H1 (cell line): ENCODE measurements around the gene COX7B2. TPM values are rescaled to one million over a fixed set of nuclear protein-coding genes. Genes with fewer than 3 reads are reported as not detected.

ENCODE experiments used
- CTCF ChIA-PET: fragments of 300-600 bp; sonication (Branson Sonifier 250); formaldehyde crosslinking; loops from one replicate; lab custom pipeline; 2021; ENCODE audit not compliant: partially characterized antibody; lab: Charles Lee
- POLR2A ChIA-PET: fragments of 300-600 bp; sonication (Branson Sonifier 250); formaldehyde crosslinking; loops from one replicate; lab custom pipeline; 2021; ENCODE audit warnings: inconsistent platforms; ENCODE audit not compliant: partially characterized antibody; lab: Charles Lee
- DNase-seq, 2 experiments: peaks; one replicate each; pipeline versions ENCODE4 v3.0.0 to v3.0.0-alpha.2; 2010 to 2022; ENCODE audit warnings: low spot score in 2 of 2, low read depth in 1 of 2, mixed read lengths in 1 of 2
- FAIRE-seq: peaks from 2 replicates; lab custom pipeline; 2011; peaks lifted over from hg19 to GRCh38; lab: Jason Lieb, UNC
- H2AFZ ChIP-seq: 2 replicates; pipeline ENCODE4 v1.8.1; 2012; ENCODE audit warnings: low read length, inconsistent platforms
- H2AK5ac ChIP-seq: 2 replicates; pipeline ENCODE4 v1.6.1; 2013; ENCODE audit warnings: low read depth, low read length
- H2BK120ac ChIP-seq: replicated peaks from 2 replicates; pipeline ENCODE3; 2013; ENCODE audit warnings: low read depth, low read length, inconsistent platforms
- H2BK12ac ChIP-seq: 2 replicates; pipeline ENCODE4 v1.6.1; 2013; ENCODE audit warnings: low read depth, low read length
- H2BK15ac ChIP-seq: 2 replicates; pipeline ENCODE4 v1.6.1; 2013; ENCODE audit warnings: low read length
- H2BK20ac ChIP-seq: 2 replicates; pipeline ENCODE4 v1.6.1; 2013; ENCODE audit warnings: low read length
- H2BK5ac ChIP-seq: 2 replicates; pipeline ENCODE4 v1.6.1; 2013; ENCODE audit warnings: low read depth, low read length
- H3K14ac ChIP-seq: 2 replicates; pipeline ENCODE4 v1.6.1; 2013; ENCODE audit warnings: inconsistent platforms; ENCODE audit not compliant: insufficient read length
- H3K18ac ChIP-seq: 2 replicates; pipeline ENCODE4 v1.6.1; 2013; ENCODE audit warnings: low read length; ENCODE audit errors: extremely low read depth
- H3K23ac ChIP-seq: 2 replicates; pipeline ENCODE4 v1.6.1; 2013; ENCODE audit warnings: inconsistent platforms; ENCODE audit not compliant: insufficient read length
- H3K23me2 ChIP-seq: 2 replicates; pipeline ENCODE4 v1.6.1; 2013; ENCODE audit warnings: low read depth, low read length
- H3K27ac ChIP-seq: 2 replicates; pipeline ENCODE4 v1.6.1; 2011; ENCODE audit warnings: low read depth, low read length, inconsistent platforms
- H3K27me3 ChIP-seq, 4 experiments: replicated peaks in 1 of 4; 1 replicate in 1 of 4; 2 replicates in 3 of 4; pipeline versions ENCODE4 v1.6.1 to v1.8.1; 2011 to 2013; ENCODE audit warnings: low read length in 3 of 4, mild to moderate bottlenecking in 3 of 4, inconsistent platforms in 2 of 4, mixed read lengths in 2 of 4, moderate library complexity in 1 of 4; ENCODE audit not compliant: control insufficient read depth in 3 of 4, insufficient read depth in 3 of 4; ENCODE audit errors: extremely low read depth in 1 of 4
- H3K36me3 ChIP-seq, 4 experiments: 2 replicates each; pipeline versions ENCODE4 v1.6.1 to v1.8.1; 2011 to 2013; ENCODE audit warnings: mild to moderate bottlenecking in 4 of 4, low read length in 3 of 4, moderate library complexity in 2 of 4, control low read depth in 1 of 4, inconsistent platforms in 1 of 4; ENCODE audit not compliant: insufficient read depth in 4 of 4, control insufficient read depth in 2 of 4
- H3K4ac ChIP-seq: replicated peaks from 2 replicates; pipeline ENCODE3; 2013; ENCODE audit warnings: low read length, low read depth, mixed read lengths, inconsistent platforms; ENCODE audit not compliant: insufficient read length
- H3K4me1 ChIP-seq, 4 experiments: replicated peaks in 1 of 4; 1 replicate in 1 of 4; 2 replicates in 3 of 4; pipeline versions ENCODE4 v1.6.1 to v1.8.1; 2011 to 2013; ENCODE audit warnings: low read length in 3 of 4, inconsistent platforms in 2 of 4, mixed read lengths in 1 of 4; ENCODE audit not compliant: insufficient read depth in 4 of 4, control insufficient read depth in 3 of 4
- H3K4me2 ChIP-seq, 2 experiments: 2 replicates each; pipeline versions ENCODE4 v1.6.1 to v1.8.1; 2011 to 2013; ENCODE audit warnings: low read depth in 2 of 2, low read length in 2 of 2, control low read depth in 1 of 2, inconsistent platforms in 1 of 2, mild to moderate bottlenecking in 1 of 2; ENCODE audit not compliant: insufficient read depth in 1 of 2
- H3K4me3 ChIP-seq, 4 experiments: fragments of 200-600, 300-600 bp in 1 of 4; sonication (generic), shearing (Covaris generic), sonication (Bioruptor Twin) in 1 of 4; 2 replicates each; pipeline versions ENCODE4 v1.5.1 to v1.8.1; 2011 to 2016; ENCODE audit warnings: low read length in 4 of 4, low read depth in 3 of 4, control low read depth in 2 of 4, inconsistent platforms in 2 of 4, mild to moderate bottlenecking in 2 of 4, mixed read lengths in 1 of 4, moderate library complexity in 1 of 4; ENCODE audit not compliant: insufficient read depth in 2 of 4; ENCODE audit errors: extremely low read depth in 1 of 4
- H3K56ac ChIP-seq: replicated peaks from 2 replicates; pipeline ENCODE3; 2013; ENCODE audit warnings: low read depth, mild to moderate bottlenecking, mixed read lengths, low read length, inconsistent platforms; ENCODE audit not compliant: insufficient read length
- H3K79me1 ChIP-seq: 2 replicates; pipeline ENCODE4 v1.6.1; 2013; ENCODE audit warnings: low read depth, low read length, control low read depth
- H3K79me2 ChIP-seq, 2 experiments: 2 replicates each; pipeline versions ENCODE4 v1.6.1 to v1.8.1; 2012 to 2013; ENCODE audit warnings: low read length in 2 of 2, mild to moderate bottlenecking in 2 of 2, inconsistent platforms in 1 of 2; ENCODE audit not compliant: insufficient read depth in 2 of 2, control insufficient read depth in 1 of 2
- H3K9ac ChIP-seq, 4 experiments: replicated peaks in 1 of 4; 1 replicate in 1 of 4; 2 replicates in 3 of 4; pipeline versions ENCODE4 v1.6.1 to v1.8.1; 2011 to 2013; ENCODE audit warnings: low read depth in 3 of 4, low read length in 3 of 4, control low read depth in 2 of 4, mild to moderate bottlenecking in 2 of 4, moderate library complexity in 2 of 4, inconsistent platforms in 1 of 4; ENCODE audit errors: extremely low read depth in 1 of 4
- H3K9me3 ChIP-seq, 2 experiments: 2 replicates each; pipeline versions ENCODE4 v1.6.1 to v1.8.1; 2012 to 2013; ENCODE audit warnings: mild to moderate bottlenecking in 2 of 2, moderate library complexity in 2 of 2, control low read depth in 1 of 2, inconsistent platforms in 1 of 2, low read depth in 1 of 2, low read length in 1 of 2, mixed read lengths in 1 of 2; ENCODE audit not compliant: insufficient read depth in 2 of 2
- H4K20me1 ChIP-seq, 2 experiments: replicated peaks in 1 of 2; 2 replicates each; pipeline versions ENCODE3 to v1.8.1; 2011 to 2013; ENCODE audit warnings: inconsistent platforms in 2 of 2, low read length in 2 of 2, mild to moderate bottlenecking in 1 of 2; ENCODE audit not compliant: insufficient read depth in 2 of 2, control insufficient read depth in 1 of 2
- H4K5ac ChIP-seq: 2 replicates; pipeline ENCODE4 v1.6.1; 2013; ENCODE audit warnings: low read length, low read depth, mixed read lengths, inconsistent platforms; ENCODE audit not compliant: insufficient read length
- H4K8ac ChIP-seq: 2 replicates; pipeline ENCODE4 v1.8.0; 2013; ENCODE audit warnings: mild to moderate bottlenecking, moderate library complexity, low read length, inconsistent platforms; ENCODE audit not compliant: insufficient read depth; ENCODE audit errors: extremely low read depth
- H4K91ac ChIP-seq: replicated peaks from 2 replicates; pipeline ENCODE3; 2013; ENCODE audit warnings: low read length, mixed read lengths, inconsistent platforms; ENCODE audit not compliant: insufficient read length
- ATF3 ChIP-seq: IDR thresholded peaks from 2 replicates; pipeline ENCODE4 v1.6.1; 2011; ENCODE audit warnings: low read depth, mild to moderate bottlenecking, low read length; ENCODE audit not compliant: insufficient read depth
- BACH1 ChIP-seq: IDR thresholded peaks from 2 replicates; pipeline ENCODE4 v1.6.1; 2012; ENCODE audit warnings: low read length, improper control_type of control experiment
- BRCA1 ChIP-seq: IDR thresholded peaks from 2 replicates; pipeline ENCODE4 v1.6.1; 2012; ENCODE audit warnings: low read depth, low read length, improper control_type of control experiment
- CHD1 ChIP-seq: IDR thresholded peaks from 2 replicates; pipeline ENCODE4 v1.6.1; 2012; ENCODE audit warnings: low read depth, low read length, improper control_type of control experiment
- EGR1 ChIP-seq: IDR thresholded peaks from 2 replicates; pipeline ENCODE4 v1.6.1; 2011; ENCODE audit warnings: low read depth, low read length, borderline replicate concordance
- EZH2 ChIP-seq: fragments of 200-600 bp; sonication (generic); IDR thresholded peaks from 2 replicates; pipeline ENCODE4 v1.7.1; 2012; ENCODE audit warnings: low read depth, mild to moderate bottlenecking, moderate library complexity, low read length, inconsistent platforms; ENCODE audit not compliant: severe bottlenecking
- MAFK ChIP-seq: IDR thresholded peaks from 2 replicates; pipeline ENCODE4 v1.6.1; 2012; ENCODE audit warnings: low read depth, mild to moderate bottlenecking, improper control_type of control experiment, low read length
- RAD21 ChIP-seq, 2 experiments: IDR thresholded peaks in 1 of 2; conservative IDR thresholded peaks in 1 of 2; 2 replicates each; pipeline ENCODE4 v1.6.1; 2011; ENCODE audit warnings: low read depth in 2 of 2, low read length in 2 of 2, improper control_type of control experiment in 1 of 2, inconsistent platforms in 1 of 2, mild to moderate bottlenecking in 1 of 2, moderate library complexity in 1 of 2
- SP1 ChIP-seq: IDR thresholded peaks from 2 replicates; pipeline ENCODE4 v1.6.1; 2011; ENCODE audit warnings: low read depth, low read length
- SRF ChIP-seq: IDR thresholded peaks from 2 replicates; pipeline ENCODE4 v1.6.1; 2011; ENCODE audit warnings: mild to moderate bottlenecking, low read depth, low read length, moderate library complexity
- TBP ChIP-seq: IDR thresholded peaks from 2 replicates; pipeline ENCODE4 v1.6.1; 2011; ENCODE audit warnings: low read depth, low read length, improper control_type of control experiment
- WGBS, 2 experiments: shearing (Covaris generic) in 1 of 2; methylation state at CpG; one replicate each; pipeline versions ENCODE4 v1.1.6 to v1.1.7; 2013 to 2015; ENCODE audit warnings: low lambda C conversion rate in 2 of 2, mixed read lengths in 2 of 2, inconsistent platforms in 1 of 2, low coverage in 1 of 2, missing lambda C conversion rate in 1 of 2; ENCODE audit not compliant: insufficient replicate concordance in 2 of 2, insufficient coverage in 1 of 2, insufficient read length in 1 of 2; ENCODE audit errors: extremely low coverage in 1 of 2, missing lambda C conversion rate in 1 of 2; 5-methylcytosine and 5-hydroxymethylcytosine counted together
- polyA plus RNA-seq, 7 experiments: library from polyadenylated mRNA; depleted of rRNA in 3 of 7; stranded (reverse) in 5 of 7; unstranded in 2 of 7; fragments of >200 nt in 5 of 7; fragments of 200-250 nt in 2 of 7; gene quantifications; 1 replicate in 5 of 7; 2 replicates in 1 of 7; 4 replicates in 1 of 7; pipeline versions ENCODE4 v1.2.1 to v1.2.3, GENCODE V29; 2011 to 2013; ENCODE audit warnings: missing spikeins in 2 of 7, mixed read lengths in 2 of 7
- total RNA-seq: library from RNA; stranded (reverse); fragmentation: NEBNext Ultra II Directional; extraction: Animal tissue kit (Norgen Biotek cat#: 25700); gene quantifications from 2 replicates; pipeline ENCODE4 v1.2.1, GENCODE V29; 2021
- TF ChIP-seq, protein P1 (sequence below): IDR thresholded peaks from 2 replicates; pipeline ENCODE4 v1.6.1; 2012; ENCODE audit warnings: low read length, inconsistent platforms

COX7B2 gene
- total and polyA plus RNA-seq, 2 of the 8 experiments (the other 6 are each of a cell fraction or from before 2014, with no cell fraction given): not detected

DNA sequence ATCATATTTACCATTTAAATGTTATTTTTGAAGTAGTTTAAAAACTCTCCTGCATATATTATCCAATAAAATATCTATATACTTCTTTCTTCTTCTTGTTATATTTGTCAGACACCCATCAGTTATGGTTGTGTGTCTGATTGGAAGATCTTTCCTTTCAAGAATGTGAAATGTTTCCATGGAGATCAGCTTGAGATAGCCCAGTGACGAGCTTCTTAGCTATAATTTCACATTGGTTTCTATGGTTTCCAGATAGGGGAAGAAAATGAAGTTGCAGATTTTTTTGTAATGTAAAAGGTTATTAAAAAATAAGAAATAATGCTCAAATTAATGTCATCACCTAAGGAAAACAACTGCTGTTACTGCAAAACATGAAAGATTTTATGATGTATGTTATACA is 189.0 kb downstream of the COX7B2 start:
- H2AFZ ChIP-seq: no peak overlapping the region
- H4K8ac ChIP-seq: no peak overlapping the region
- H3K56ac ChIP-seq: no peak overlapping the region
- FAIRE-seq (no peak), DNase-seq (no peak)
- no peaks in the 10 kb centered on the region for H3K23me2 ChIP-seq
- no peak overlapping the region for H2BK120ac ChIP-seq
- H3K79me2 ChIP-seq: no peaks in the 10 kb centered on the region
- no peak overlapping the region for H3K23ac ChIP-seq
- H3K79me1 ChIP-seq: no peaks in the 10 kb centered on the region
- no peak overlapping the region for H3K4ac ChIP-seq
- H2AK5ac ChIP-seq: no peak overlapping the region
- no peaks in the 10 kb centered on the region for H3K36me3 ChIP-seq
- no peak overlapping the region for H3K4me2 ChIP-seq
- H3K14ac ChIP-seq: no peak overlapping the region
- H3K9ac ChIP-seq: no peak overlapping the region
- no peak overlapping the region for H2BK15ac ChIP-seq
- WGBS, 2 experiments: 96% methylated on average over 1 of the region's 1 CpG; no CpG with 5 or more reads in 1 of the 2 experiments
- no peaks in the 10 kb centered on the region for H3K27me3 ChIP-seq
- no peak overlapping the region for H3K4me3 ChIP-seq
- no peak overlapping the region for H4K5ac ChIP-seq
- no peak overlapping the region for H4K91ac ChIP-seq
- CTCF ChIA-PET: no interaction called here
- no peak overlapping the region for H3K18ac ChIP-seq
- no peak overlapping the region for H2BK20ac ChIP-seq
- POLR2A ChIA-PET: no interaction called here
- H3K4me1 ChIP-seq: no peaks in the 10 kb centered on the region
- H2BK12ac ChIP-seq: no peak overlapping the region
- no peak overlapping the region for H2BK5ac ChIP-seq
- H3K9me3 ChIP-seq: no peaks in the 10 kb centered on the region
- no peaks in the 10 kb centered on the region for H4K20me1 ChIP-seq
- H3K27ac ChIP-seq: no peak overlapping the region
- TF ChIP-seq SP1 (no peak), ATF3 (no peak), EZH2 (no peak), BRCA1 (no peak), SRF (no peak), BACH1 (no peak), TBP (no peak), RAD21 (IDR thresholded peaks at IDR 0.05 in 1 of 2, conservative IDR thresholded peaks at IDR 0.05 in 1 of 2; ENCODE audit: low read depth in 2 of 2, low read length in 2 of 2) (no peak), CHD1 (no peak), MAFK (no peak), EGR1 (no peak)
- TF ChIP-seq, protein P1, sequence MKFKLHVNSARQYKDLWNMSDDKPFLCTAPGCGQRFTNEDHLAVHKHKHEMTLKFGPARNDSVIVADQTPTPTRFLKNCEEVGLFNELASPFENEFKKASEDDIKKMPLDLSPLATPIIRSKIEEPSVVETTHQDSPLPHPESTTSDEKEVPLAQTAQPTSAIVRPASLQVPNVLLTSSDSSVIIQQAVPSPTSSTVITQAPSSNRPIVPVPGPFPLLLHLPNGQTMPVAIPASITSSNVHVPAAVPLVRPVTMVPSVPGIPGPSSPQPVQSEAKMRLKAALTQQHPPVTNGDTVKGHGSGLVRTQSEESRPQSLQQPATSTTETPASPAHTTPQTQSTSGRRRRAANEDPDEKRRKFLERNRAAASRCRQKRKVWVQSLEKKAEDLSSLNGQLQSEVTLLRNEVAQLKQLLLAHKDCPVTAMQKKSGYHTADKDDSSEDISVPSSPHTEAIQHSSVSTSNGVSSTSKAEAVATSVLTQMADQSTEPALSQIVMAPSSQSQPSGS: no peak
